HEK293T (cell line): ENCODE data around the gene ZNF511.

Experiments used
- CTCF ChIA-PET: fragments of 350-600 bp; formaldehyde crosslinking; extraction: SDS; loops from one replicate; lab custom pipeline; 2021; ENCODE audit warnings: antibody characterized with exemption, inconsistent platforms; lab: Yijun Ruan, JAX
- POLR2A ChIA-PET: fragments of 350-600 bp; formaldehyde crosslinking; extraction: SDS; loops from one replicate; lab custom pipeline; 2020; ENCODE audit warnings: antibody characterized with exemption, inconsistent platforms; lab: Yijun Ruan, JAX
- DNase-seq: peaks from one replicate; pipeline ENCODE4 v3.0.0; 2012; ENCODE audit warnings: mixed read lengths; ENCODE audit errors: extremely low spot score
- ARNT ChIP-seq: fragments of 450-650 bp; IDR thresholded peaks from 2 replicates; pipeline ENCODE4 v1.6.1; 2017; ENCODE audit warnings: mild to moderate bottlenecking
- BHLHE40 ChIP-seq: fragments of 450-650 bp; IDR thresholded peaks from 2 replicates; pipeline ENCODE4 v1.6.1; 2016; ENCODE audit warnings: mild to moderate bottlenecking, moderate library complexity, borderline replicate concordance
- CTBP1 ChIP-seq: fragments of 450-650 bp; IDR thresholded peaks from 2 replicates; pipeline ENCODE4 v1.6.1; 2016; ENCODE audit warnings: borderline replicate concordance
- ELF4 ChIP-seq: fragments of 450-650 bp; IDR thresholded peaks from 2 replicates; pipeline ENCODE4 v1.6.1; 2017; ENCODE audit warnings: antibody characterized with exemption
- FOXA1 ChIP-seq: fragments of 450-650 bp; IDR thresholded peaks from 2 replicates; pipeline ENCODE4 v1.6.1; 2016; ENCODE audit warnings: mild to moderate bottlenecking
- FOXK2 ChIP-seq: fragments of 450-650 bp; IDR thresholded peaks from 2 replicates; pipeline ENCODE4 v1.6.1; 2016; ENCODE audit warnings: mild to moderate bottlenecking
- FOXM1 ChIP-seq: fragments of 450-650 bp; IDR thresholded peaks from 2 replicates; pipeline ENCODE4 v1.6.1; 2017; ENCODE audit warnings: mild to moderate bottlenecking, borderline replicate concordance
- HDGF ChIP-seq: fragments of 450-650 bp; IDR thresholded peaks from 2 replicates; pipeline ENCODE4 v1.6.1; 2017; ENCODE audit warnings: antibody characterized with exemption, borderline replicate concordance
- L3MBTL2 ChIP-seq: fragments of 450-650 bp; conservative IDR thresholded peaks from 2 replicates; pipeline ENCODE4 v1.6.1; 2016; ENCODE audit warnings: mild to moderate bottlenecking
- LEF1 ChIP-seq: fragments of 450-650 bp; IDR thresholded peaks from 2 replicates; pipeline ENCODE4 v1.6.1; 2017; ENCODE audit warnings: mild to moderate bottlenecking, borderline replicate concordance
- NFRKB ChIP-seq: fragments of 450-650 bp; IDR thresholded peaks from 2 replicates; pipeline ENCODE4 v1.6.1; 2016; ENCODE audit warnings: mild to moderate bottlenecking, moderate library complexity
- PKNOX1 ChIP-seq: fragments of 450-650 bp; IDR thresholded peaks from 2 replicates; pipeline ENCODE4 v1.6.1; 2016
- SP1 ChIP-seq: fragments of 450-650 bp; IDR thresholded peaks from 2 replicates; pipeline ENCODE4 v1.6.1; 2017
- SUZ12 ChIP-seq: fragments of 450-650 bp; IDR thresholded peaks from 2 replicates; pipeline ENCODE4 v1.6.1; 2016; ENCODE audit warnings: mild to moderate bottlenecking
- TARDBP ChIP-seq: fragments of 450-650 bp; IDR thresholded peaks from 2 replicates; pipeline ENCODE4 v1.6.1; 2016
- ZNF384 ChIP-seq: fragments of 450-650 bp; IDR thresholded peaks from 2 replicates; pipeline ENCODE4 v1.6.1; 2016

The ZNF511 gene

DNA sequence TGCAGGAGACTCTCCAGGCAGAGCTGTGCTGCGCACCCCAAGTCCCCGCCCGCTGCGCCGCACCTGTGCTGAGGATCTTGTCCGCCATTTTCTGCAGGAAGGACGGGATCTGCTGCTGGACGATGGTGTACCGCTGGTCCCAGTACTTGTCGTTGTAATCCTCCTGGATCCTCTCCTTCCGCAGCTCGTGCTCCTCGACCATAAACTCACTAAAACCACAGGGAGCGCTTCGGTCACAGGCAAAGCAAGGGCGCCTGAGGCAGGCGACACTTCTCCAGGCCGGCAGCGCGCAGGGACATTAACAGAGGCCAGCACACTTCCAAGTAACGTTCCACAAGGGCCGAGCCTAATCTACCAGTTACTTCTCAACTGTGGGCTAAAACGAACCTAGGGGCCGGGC lies 19.0 kb upstream of the ZNF511 start:
- DNase-seq, result no peak
- TF ChIP-seq SUZ12 (no peak), L3MBTL2 (no peak), CTBP1 (no peak), NFRKB (no peak), HDGF (no peak), FOXA1 (no peak), FOXM1 (no peak), ZNF384 (no peak), ARNT (no peak)
- CTCF ChIA-PET, result no interaction called here

DNA sequence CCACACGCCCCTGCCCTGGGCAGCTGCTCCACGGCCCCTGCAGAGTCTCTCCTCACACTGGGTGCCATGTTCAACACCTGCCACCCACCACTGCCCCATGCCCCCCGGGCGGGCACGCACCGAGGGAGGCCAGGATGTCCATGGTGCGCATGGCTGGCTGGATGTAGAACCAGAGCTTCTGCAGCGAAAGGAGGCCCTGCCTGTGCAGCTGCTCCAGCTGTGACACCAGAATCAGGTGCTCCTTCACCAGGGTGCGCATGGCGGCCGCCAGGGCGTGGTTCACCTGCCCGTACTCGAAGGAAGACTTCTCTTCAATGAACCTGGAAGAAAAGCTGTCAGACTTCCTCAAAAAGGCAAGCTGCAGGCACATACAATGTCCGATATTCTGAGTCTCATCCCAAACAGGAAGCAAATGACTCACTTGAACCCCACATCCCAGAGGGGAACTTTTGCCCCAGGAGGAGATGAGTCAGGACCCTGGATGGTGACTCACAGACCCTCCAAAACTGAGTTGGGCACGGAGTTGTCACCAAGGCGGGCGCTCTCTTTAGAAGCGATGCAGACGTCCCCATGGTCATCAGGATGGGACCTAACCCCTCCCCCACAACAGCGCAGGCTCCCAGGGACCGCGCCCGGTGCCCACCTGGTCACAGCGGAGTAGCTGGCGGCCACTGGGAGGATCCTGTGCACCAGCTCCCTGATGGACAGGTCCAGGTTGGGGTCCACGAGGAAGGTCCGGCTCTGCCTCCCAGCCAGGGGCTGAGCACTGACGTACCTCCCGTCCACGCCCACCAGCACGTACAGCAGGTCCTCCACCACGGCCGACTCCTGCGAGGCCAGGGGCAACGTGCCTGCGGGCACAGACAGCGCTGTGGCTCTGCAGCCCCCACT lies 15.6 kb upstream of the ZNF511 start:
- POLR2A ChIA-PET, result no interaction called here
- TF ChIP-seq LEF1 (no peak), ARNT (no peak), CTBP1 (no peak), ZNF384 (no peak), HDGF (no peak), SP1 (no peak), FOXK2 (no peak), L3MBTL2 (no peak), FOXA1 (no peak), NFRKB (no peak), TARDBP (no peak), FOXM1 (no peak), BHLHE40 (no peak), ELF4 (no peak), PKNOX1 (no peak), SUZ12 (no peak)
- DNase-seq, result no peak
- CTCF ChIA-PET, result no interaction called here

More for the DNA sequence above, 19.0 kb upstream of the ZNF511 start:
- POLR2A ChIA-PET, result no interaction called here

- POLR2A ChIA-PET, result no interaction called here
- TF ChIP-seq L3MBTL2 (no peak), FOXK2 (no peak), SP1 (no peak), FOXM1 (no peak), ELF4 (no peak), FOXA1 (no peak), NFRKB (no peak), BHLHE40 (no peak)
- CTCF ChIA-PET, result no interaction called here
- no peak for DNase-seq
These were observed 14.9 kb upstream of the ZNF511 start for GRCh38 chr10:133293810-133294119.

- POLR2A ChIA-PET, result no interaction called here
- TF ChIP-seq PKNOX1, result no peak
- no peak for TF ChIP-seq ZNF384
- no peak for TF ChIP-seq LEF1
- no peak for DNase-seq
- CTCF ChIA-PET, result no interaction called here
These were observed 14.5 kb upstream of the ZNF511 start for GRCh38 chr10:133294189-133294588.

DNA sequence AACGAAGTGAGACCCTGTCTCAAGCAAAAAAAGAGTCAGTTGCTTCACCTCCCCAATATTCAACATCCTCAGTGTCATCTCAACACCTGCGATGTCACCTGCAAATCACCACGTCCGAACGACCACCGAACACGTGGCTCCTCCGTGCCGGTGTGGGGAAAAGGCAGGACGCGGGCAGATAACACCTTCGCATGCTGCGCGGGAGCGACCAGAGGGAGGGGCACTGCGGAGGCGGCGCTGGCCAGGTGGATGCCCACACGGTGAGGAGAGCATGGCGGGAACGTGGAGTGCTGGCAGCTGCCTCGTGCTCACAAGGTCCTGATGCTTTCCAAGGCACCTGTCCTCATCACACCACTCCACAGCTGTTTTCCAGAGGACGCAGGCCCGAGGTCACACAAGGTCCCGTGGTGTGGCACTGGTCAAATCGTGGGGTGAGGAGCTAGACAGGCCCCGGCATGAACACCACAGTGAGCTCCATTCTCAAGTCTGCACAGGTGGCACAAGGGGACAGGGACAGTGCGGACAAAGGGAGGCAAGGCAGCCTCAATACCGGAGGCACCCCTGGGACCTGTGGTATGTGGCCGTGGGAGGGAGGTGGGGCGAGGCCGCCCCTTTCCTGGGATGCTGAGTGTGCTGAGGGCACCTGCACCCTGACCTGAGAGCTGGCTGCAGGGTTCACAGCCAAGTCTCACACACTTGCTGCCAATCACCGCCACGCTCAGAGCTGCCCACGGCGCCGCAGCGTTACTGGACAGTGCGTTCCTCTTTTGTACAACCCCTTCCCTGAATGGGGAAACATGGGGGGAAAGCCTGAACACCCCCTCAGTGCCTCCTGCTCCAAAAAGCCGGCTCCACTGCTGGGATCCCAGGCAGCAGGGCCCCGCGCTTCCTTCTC lies 13.0 kb upstream of the ZNF511 start:
- CTCF ChIA-PET, result no interaction called here
- POLR2A ChIA-PET, result interaction anchor here (0.6 kb wide), 1 partner anchor 29 kb away, joined by 3 read pairs; no protein-coding TSS in a partner anchor
- no peak for TF ChIP-seq BHLHE40
- TF ChIP-seq NFRKB, result no peak
- DNase-seq, result no peak

DNA sequence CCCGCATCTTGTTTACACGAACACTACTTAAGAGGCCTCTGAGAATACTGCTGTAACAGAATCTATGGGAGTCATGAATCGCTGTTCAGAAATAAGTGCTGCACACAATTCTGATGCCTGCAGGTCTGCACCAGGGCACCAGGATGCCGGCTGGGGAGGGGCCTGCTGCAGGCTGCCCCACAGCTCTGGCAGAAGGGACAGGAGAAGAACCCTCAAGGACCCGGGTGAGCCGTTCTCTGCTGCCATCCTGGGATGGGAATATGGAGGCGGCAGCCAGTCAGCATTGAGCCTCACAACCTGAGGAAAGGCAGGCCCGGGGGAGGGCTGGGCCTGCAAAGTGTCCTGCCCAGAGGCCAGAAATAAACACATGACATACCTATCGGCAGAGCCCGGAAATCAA lies 11.2 kb upstream of the ZNF511 start:
- ChIA-PET CTCF (no interaction called here), POLR2A (no interaction called here)
- DNase-seq, result no peak
- TF ChIP-seq FOXA1, result no peak
- no peak for TF ChIP-seq HDGF
- no peak for TF ChIP-seq SUZ12
- no peak for TF ChIP-seq L3MBTL2
- TF ChIP-seq FOXM1, result no peak
- TF ChIP-seq SP1, result no peak
- no peak for TF ChIP-seq ARNT
- no peak for TF ChIP-seq CTBP1
- TF ChIP-seq NFRKB, result no peak
- no peak for TF ChIP-seq BHLHE40
- TF ChIP-seq ELF4, result no peak
- TF ChIP-seq ZNF384, result no peak
- TF ChIP-seq FOXK2, result no peak
- no peak for TF ChIP-seq TARDBP
- TF ChIP-seq LEF1, result no peak
- TF ChIP-seq PKNOX1, result no peak
